Neural cell (in vitro differentiated cells): ENCODE measurements around the gene CD164L2. TPM values are rescaled to one million over a fixed set of nuclear protein-coding genes. Genes with fewer than 3 reads are reported as not detected.

Experiments used
- H2AFZ ChIP-seq: fragments of 200-600, 300-800 bp; sonication (generic), shearing (Covaris generic); 2 replicates; pipeline ENCODE4 v1.6.0; 2014; ENCODE audit warnings: low read depth, mild to moderate bottlenecking, antibody characterized with exemption, low read length, moderate library complexity
- H3F3A ChIP-seq: fragments of 200-600 bp; shearing (Covaris generic); 2 replicates; pipeline ENCODE4 v1.6.1; 2016; ENCODE audit warnings: mild to moderate bottlenecking, moderate library complexity, mixed read lengths, antibody characterized with exemption, low read length; ENCODE audit not compliant: insufficient read depth, poor library complexity, severe bottlenecking
- H3K27ac ChIP-seq: fragments of 200-600, 300-800 bp; sonication (generic), shearing (Covaris generic); 2 replicates; pipeline ENCODE4 v1.5.1; 2014; ENCODE audit warnings: mild to moderate bottlenecking, low read length, moderate library complexity
- H3K27me3 ChIP-seq: fragments of 300-800, 200-600 bp; sonication (generic), shearing (Covaris generic); 2 replicates; pipeline ENCODE4 v1.6.0; 2014; ENCODE audit warnings: mild to moderate bottlenecking, low read depth, low read length, moderate library complexity; ENCODE audit not compliant: insufficient read depth
- H3K36me3 ChIP-seq: fragments of 300-800, 200-600 bp; sonication (generic), shearing (Covaris generic); 2 replicates; pipeline ENCODE4 v1.5.1; 2014; ENCODE audit warnings: mild to moderate bottlenecking, antibody characterized with exemption, low read length, moderate library complexity; ENCODE audit not compliant: insufficient read depth
- H3K4me2 ChIP-seq: fragments of 300-800, 200-600 bp; sonication (generic), shearing (Covaris generic); 2 replicates; pipeline ENCODE4 v1.6.0; 2014; ENCODE audit warnings: mild to moderate bottlenecking, low read length
- H3K4me3 ChIP-seq: fragments of 300-800, 200-600 bp; sonication (generic), shearing (Covaris generic); 2 replicates; pipeline ENCODE4 v1.5.1; 2014; ENCODE audit warnings: mild to moderate bottlenecking, low read length, moderate library complexity
- H3K79me2 ChIP-seq: fragments of 200-600 bp; shearing (Covaris generic); replicated peaks from 2 replicates; pipeline ENCODE4 v1.6.0; 2014; ENCODE audit warnings: mild to moderate bottlenecking, low read length, moderate library complexity; ENCODE audit not compliant: insufficient read depth
- H3K9ac ChIP-seq: fragments of 300-800, 200-600 bp; sonication (generic), shearing (Covaris generic); 2 replicates; pipeline ENCODE4 v1.6.1; 2016; ENCODE audit warnings: mild to moderate bottlenecking, low read length, mixed read lengths
- H3K9me2 ChIP-seq: fragments of 200-600 bp; shearing (Covaris generic); 2 replicates; pipeline ENCODE4 v1.6.1; 2016; ENCODE audit warnings: mild to moderate bottlenecking, low read length, mixed read lengths; ENCODE audit not compliant: insufficient read depth
- H3K9me3 ChIP-seq: fragments of 200-600, 300-800 bp; sonication (generic), shearing (Covaris generic); 2 replicates; pipeline ENCODE4 v1.6.1; 2016; ENCODE audit warnings: mild to moderate bottlenecking, mixed run types, low read length, moderate library complexity, mixed read lengths
- H4K20me1 ChIP-seq: fragments of 200-600 bp; shearing (Covaris generic); 2 replicates; pipeline ENCODE4 v1.6.1; 2016; ENCODE audit warnings: mild to moderate bottlenecking, mixed run types; ENCODE audit not compliant: insufficient read depth
- EP300 ChIP-seq: fragments of 450-650 bp; conservative IDR thresholded peaks from 2 replicates; pipeline ENCODE4 v1.6.1; 2014; ENCODE audit warnings: antibody characterized with exemption, mild to moderate bottlenecking, moderate library complexity; ENCODE audit not compliant: poor library complexity, severe bottlenecking
- EZH2 ChIP-seq: fragments of 200-600, 300-800 bp; shearing (Covaris generic), sonication (generic); IDR thresholded peaks from 2 replicates; pipeline ENCODE4 v1.6.1; 2014; ENCODE audit warnings: antibody characterized with exemption, low read length, borderline replicate concordance, mild to moderate bottlenecking; ENCODE audit not compliant: insufficient read depth, poor library complexity, severe bottlenecking
- MXI1 ChIP-seq: fragments of 450-650 bp; conservative IDR thresholded peaks from 2 replicates; pipeline ENCODE4 v1.6.1; 2014; ENCODE audit warnings: antibody characterized with exemption, mild to moderate bottlenecking; ENCODE audit not compliant: poor library complexity, severe bottlenecking
- POLR2AphosphoS5 ChIP-seq: IDR thresholded peaks from 2 replicates; pipeline ENCODE4 v1.6.1; 2012
- RAD21 ChIP-seq: fragments of 450-650 bp; conservative IDR thresholded peaks from 2 replicates; pipeline ENCODE4 v1.6.1; 2014; ENCODE audit warnings: antibody characterized with exemption, mild to moderate bottlenecking, moderate library complexity
- REST ChIP-seq: IDR thresholded peaks from 2 replicates; pipeline ENCODE4 v1.6.1; 2012; ENCODE audit warnings: borderline replicate concordance
- SMC3 ChIP-seq: fragments of 450-650 bp; conservative IDR thresholded peaks from 2 replicates; pipeline ENCODE4 v1.6.1; 2014; ENCODE audit warnings: antibody characterized with exemption, mild to moderate bottlenecking, moderate library complexity; ENCODE audit not compliant: poor library complexity
- TAF1 ChIP-seq: IDR thresholded peaks from 2 replicates; pipeline ENCODE4 v1.6.1; 2012; ENCODE audit warnings: low read depth
- polyA plus RNA-seq: library from polyadenylated mRNA; depleted of rRNA; stranded (reverse); fragments of >200 nt; gene quantifications from 2 replicates; pipeline ENCODE4 v1.2.3, GENCODE V29; 2014
- TF ChIP-seq, protein P1 (sequence below): fragments of 450-650 bp; IDR thresholded peaks from 2 replicates; pipeline ENCODE4 v1.5.1; 2014; ENCODE audit warnings: antibody characterized with exemption, mild to moderate bottlenecking, moderate library complexity; ENCODE audit not compliant: poor library complexity, severe bottlenecking

The CD164L2 gene
- polyA plus RNA-seq, 1 donor from 2014 or later: not detected

- Histone ChIP-seq H3K4me2 (no peak overlapping the region), H3K27ac (no peak overlapping the region), H4K20me1 (no peaks in the 10 kb centered on the region), H3F3A (no peaks in the 10 kb centered on the region), H3K27me3 (no peaks in the 10 kb centered on the region), H3K9me3 (no peaks in the 10 kb centered on the region), H3K36me3 (peaks cover 4% of the 10 kb centered on the region), H3K79me2 (no peaks in the 10 kb centered on the region), H3K4me3 (no peak overlapping the region), H3K9ac (no peak overlapping the region), H3K9me2 (no peaks in the 10 kb centered on the region), H2AFZ (no peak overlapping the region)
- TF ChIP-seq REST (no peak), EZH2 (no peak)
These were observed 31.0 kb upstream of the CD164L2 start for GRCh38 chr1:27414091-27414490.

DNA sequence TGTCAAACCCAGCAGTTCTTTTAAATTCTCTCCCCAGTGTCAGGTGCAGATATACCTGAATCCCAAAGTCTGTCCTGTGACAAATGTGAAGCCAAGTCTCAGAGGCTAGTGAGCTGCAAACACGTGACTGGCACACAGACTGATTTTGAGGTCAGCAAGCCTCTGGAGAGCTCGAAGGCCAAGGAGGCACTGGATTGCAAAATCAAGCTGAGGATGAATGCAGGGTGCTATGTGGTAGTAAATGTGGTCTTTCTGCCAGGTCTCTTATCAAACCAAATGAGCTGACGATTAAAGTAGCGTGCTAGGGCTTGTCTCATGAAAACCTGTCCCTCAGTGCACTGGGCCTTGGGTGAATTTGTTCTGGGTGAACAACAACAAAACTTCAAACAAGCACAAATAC is 29.9 kb upstream of the CD164L2 start:
- no peaks in the 10 kb centered on the region for H3K79me2 ChIP-seq
- no peaks in the 10 kb centered on the region for H3K9me3 ChIP-seq
- H3K36me3 ChIP-seq: peaks cover 4% of the 10 kb centered on the region
- no peak for TF ChIP-seq TAF1
- no peak for TF ChIP-seq EZH2
- no peak for TF ChIP-seq SMC3
- TF ChIP-seq MXI1: no peak
- TF ChIP-seq, protein P1, sequence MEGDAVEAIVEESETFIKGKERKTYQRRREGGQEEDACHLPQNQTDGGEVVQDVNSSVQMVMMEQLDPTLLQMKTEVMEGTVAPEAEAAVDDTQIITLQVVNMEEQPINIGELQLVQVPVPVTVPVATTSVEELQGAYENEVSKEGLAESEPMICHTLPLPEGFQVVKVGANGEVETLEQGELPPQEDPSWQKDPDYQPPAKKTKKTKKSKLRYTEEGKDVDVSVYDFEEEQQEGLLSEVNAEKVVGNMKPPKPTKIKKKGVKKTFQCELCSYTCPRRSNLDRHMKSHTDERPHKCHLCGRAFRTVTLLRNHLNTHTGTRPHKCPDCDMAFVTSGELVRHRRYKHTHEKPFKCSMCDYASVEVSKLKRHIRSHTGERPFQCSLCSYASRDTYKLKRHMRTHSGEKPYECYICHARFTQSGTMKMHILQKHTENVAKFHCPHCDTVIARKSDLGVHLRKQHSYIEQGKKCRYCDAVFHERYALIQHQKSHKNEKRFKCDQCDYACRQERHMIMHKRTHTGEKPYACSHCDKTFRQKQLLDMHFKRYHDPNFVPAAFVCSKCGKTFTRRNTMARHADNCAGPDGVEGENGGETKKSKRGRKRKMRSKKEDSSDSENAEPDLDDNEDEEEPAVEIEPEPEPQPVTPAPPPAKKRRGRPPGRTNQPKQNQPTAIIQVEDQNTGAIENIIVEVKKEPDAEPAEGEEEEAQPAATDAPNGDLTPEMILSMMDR: no peak
- H3K9ac ChIP-seq: no peak overlapping the region
- no peak overlapping the region for H3K27ac ChIP-seq
- no peak overlapping the region for H2AFZ ChIP-seq
- H3K4me3 ChIP-seq: no peak overlapping the region
- no peaks in the 10 kb centered on the region for H3K9me2 ChIP-seq
- H3K4me2 ChIP-seq: no peak overlapping the region
- no peaks in the 10 kb centered on the region for H4K20me1 ChIP-seq
- H3F3A ChIP-seq: no peaks in the 10 kb centered on the region
- H3K27me3 ChIP-seq: no peaks in the 10 kb centered on the region

DNA sequence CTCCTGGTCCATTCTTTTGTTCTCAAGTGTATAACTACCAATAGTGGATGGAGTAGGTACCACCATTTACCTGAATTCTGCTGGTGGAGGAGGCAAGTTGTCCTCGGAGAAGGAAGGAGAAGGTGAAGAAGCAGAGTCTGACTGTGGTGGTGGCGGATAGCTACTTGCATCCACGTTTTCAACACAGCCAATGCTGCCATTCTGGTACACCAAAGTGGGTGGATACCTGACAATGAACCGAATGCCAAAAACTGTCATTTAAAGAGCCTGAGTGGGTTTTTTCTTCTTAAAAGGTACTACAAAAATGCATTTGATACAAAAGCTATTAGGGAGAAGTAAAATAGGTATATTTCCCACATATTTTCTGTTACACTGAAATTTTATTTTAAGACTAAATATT is 29.4 kb upstream of the CD164L2 start:
- H4K20me1 ChIP-seq: no peaks in the 10 kb centered on the region
- no peaks in the 10 kb centered on the region for H3K79me2 ChIP-seq
- no peak overlapping the region for H3K27ac ChIP-seq
- no peaks in the 10 kb centered on the region for H3K27me3 ChIP-seq
- TF ChIP-seq REST (no peak), RAD21 (no peak), EP300 (no peak), SMC3 (no peak), POLR2AphosphoS5 (no peak), MXI1 (no peak), TAF1 (no peak), EZH2 (no peak)
- TF ChIP-seq, protein P1: no peak
- H2AFZ ChIP-seq: no peak overlapping the region
- H3K9me3 ChIP-seq: no peaks in the 10 kb centered on the region
- H3K9ac ChIP-seq: no peak overlapping the region
- H3K4me2 ChIP-seq: no peak overlapping the region
- H3K9me2 ChIP-seq: no peaks in the 10 kb centered on the region
- H3K36me3 ChIP-seq: peaks cover 4% of the 10 kb centered on the region
- H3F3A ChIP-seq: no peaks in the 10 kb centered on the region
- no peak overlapping the region for H3K4me3 ChIP-seq
